T-helper 2 cell treated with Interferon-gamma antibody and Interleukin-4, amounts not matched to agents 5 μg/mL and 100 μg/mL, for 36 hours (primary cell): ENCODE data around the gene ZNF469.
"Not testable (repeated sequence)": the region's sequence is repeated elsewhere in the genome, so short reads cannot be mapped to it uniquely, and the experiment has no call there.

Experiments used
- DNase-seq: peaks from one replicate; pipeline ENCODE4 v3.0.0; 2021; ENCODE audit warnings: low spot score
- H3K27ac Mint-ChIP-seq: one replicate; pipeline ENCODE4 v1.8.0; 2021; ENCODE audit warnings: mild to moderate bottlenecking, mixed read lengths
- H3K27me3 Mint-ChIP-seq: one replicate; pipeline ENCODE4 v1.8.0; 2021; ENCODE audit warnings: low read depth, mixed read lengths
- H3K36me3 Mint-ChIP-seq: one replicate; pipeline ENCODE4 v1.8.0; 2021; ENCODE audit warnings: low read depth, mixed read lengths
- H3K4me1 Mint-ChIP-seq: one replicate; pipeline ENCODE4 v1.8.0; 2021; ENCODE audit warnings: low read depth, mixed read lengths
- H3K4me3 Mint-ChIP-seq: one replicate; pipeline ENCODE4 v1.8.0; 2022; ENCODE audit warnings: mild to moderate bottlenecking, moderate library complexity, mixed read lengths
- H3K9me3 Mint-ChIP-seq: one replicate; pipeline ENCODE4 v1.8.0; 2021; ENCODE audit warnings: mixed read lengths

ZNF469 gene

GRCh38 chr16:88407042-88407420 lies 24.3 kb downstream of the ZNF469 start:
- H3K4me3 Mint-ChIP-seq: no peak overlapping the region
- DNase-seq: no peak
- no peak overlapping the region for H3K27ac Mint-ChIP-seq
- H3K4me1 Mint-ChIP-seq: peaks cover 5% of the 10 kb centered on the region
- H3K9me3 Mint-ChIP-seq: no peaks in the 10 kb centered on the region
- no peaks in the 10 kb centered on the region for H3K36me3 Mint-ChIP-seq
- no peaks in the 10 kb centered on the region for H3K27me3 Mint-ChIP-seq

DNA sequence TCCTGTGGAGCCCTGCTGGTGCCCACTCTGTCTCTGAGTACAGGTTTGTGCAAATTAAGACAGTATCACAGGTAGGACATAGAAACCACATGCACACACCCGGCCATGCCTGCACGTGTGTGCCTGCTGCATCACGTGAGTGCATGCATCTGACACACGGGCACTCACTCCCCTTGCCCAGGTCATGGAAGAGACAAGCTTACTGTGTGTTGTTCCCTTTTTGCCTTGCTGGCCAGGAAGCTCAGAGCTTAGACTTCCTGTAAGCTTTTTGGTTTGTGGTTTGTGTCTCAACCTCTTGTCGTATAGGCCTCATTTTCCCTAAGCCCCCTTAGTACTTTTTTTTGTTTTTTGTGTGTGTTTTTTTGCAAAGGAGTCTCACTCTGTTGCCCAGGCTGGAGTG lies 25.0 kb downstream of the ZNF469 start:
- Mint-ChIP-seq H3K4me1 (peaks cover 5% of the 10 kb centered on the region), H3K36me3 (no peaks in the 10 kb centered on the region), H3K27ac (no peak overlapping the region), H3K9me3 (no peaks in the 10 kb centered on the region), H3K27me3 (no peaks in the 10 kb centered on the region), H3K4me3 (no peak overlapping the region)
- no peak for DNase-seq

DNA sequence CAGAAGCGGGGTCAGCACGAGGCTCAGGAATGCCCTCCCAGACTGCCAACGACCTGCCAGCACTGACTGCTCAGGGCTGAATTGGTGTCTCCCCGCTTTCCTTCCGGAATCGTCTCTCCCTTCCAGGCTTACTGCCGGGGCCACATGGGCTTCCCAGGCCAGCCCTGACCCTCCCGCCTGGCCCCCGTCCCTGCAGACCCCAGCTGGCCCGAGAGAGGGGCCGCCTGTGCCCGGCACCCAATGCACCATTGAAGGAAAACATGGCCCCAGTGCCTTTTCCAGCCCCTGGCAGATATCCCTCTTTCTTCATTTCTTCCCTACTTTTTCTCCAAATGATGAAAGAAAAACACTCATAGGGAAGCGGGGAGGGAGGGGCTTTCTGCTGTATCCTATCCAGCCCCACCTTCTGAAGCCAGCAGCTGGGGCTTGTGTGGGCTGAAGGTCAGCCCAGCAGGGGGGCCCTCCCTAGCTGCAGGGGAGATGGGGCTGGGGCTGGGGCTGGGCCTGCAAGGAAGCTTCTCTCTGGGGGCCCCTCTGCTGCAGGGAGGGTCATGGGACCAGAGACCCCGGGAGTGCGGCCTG lies 25.9 kb downstream of the ZNF469 start:
- H3K4me1 Mint-ChIP-seq: peaks cover 5% of the 10 kb centered on the region
- H3K4me3 Mint-ChIP-seq: no peak overlapping the region
- no peaks in the 10 kb centered on the region for H3K36me3 Mint-ChIP-seq
- no peak overlapping the region for H3K27ac Mint-ChIP-seq
- H3K27me3 Mint-ChIP-seq: no peaks in the 10 kb centered on the region
- H3K9me3 Mint-ChIP-seq: no peaks in the 10 kb centered on the region
- DNase-seq: no peak

DNA sequence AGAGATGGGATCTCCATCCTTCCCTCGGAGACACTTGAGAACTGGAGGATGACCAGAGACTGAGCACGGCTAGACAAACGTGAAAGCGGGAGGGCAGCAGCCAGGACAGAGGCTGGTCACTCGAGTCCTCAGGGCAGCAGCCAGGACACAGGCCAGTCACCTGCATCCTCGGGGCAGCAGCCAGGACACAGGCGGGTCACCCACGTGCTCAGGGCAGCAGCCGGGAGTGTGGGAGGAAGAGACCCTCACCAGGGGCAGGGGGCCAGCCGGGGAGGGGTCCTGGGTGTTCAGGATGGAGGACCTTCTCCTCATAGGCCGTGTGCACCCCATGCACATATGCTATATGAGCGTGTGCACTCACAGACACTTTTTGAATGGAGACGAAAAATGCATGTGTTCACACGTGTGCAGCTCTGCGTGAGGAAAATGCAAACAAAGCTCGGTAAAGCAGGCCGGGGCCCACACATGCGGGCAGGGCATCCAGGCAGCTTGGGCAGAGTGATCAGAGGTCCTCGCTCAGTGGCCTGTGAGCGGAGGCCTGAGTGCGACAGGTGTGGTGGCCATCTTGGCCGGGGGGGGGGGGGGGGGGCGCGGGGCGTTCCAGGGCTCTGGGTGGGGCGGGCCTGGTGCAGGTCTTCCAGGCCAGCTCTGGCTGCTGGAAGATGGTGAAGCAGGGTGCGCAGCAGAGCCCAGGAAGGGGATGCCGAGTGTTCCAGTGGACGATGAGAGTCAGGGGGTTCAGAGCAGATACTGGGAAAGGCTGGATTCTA lies 26.7 kb downstream of the ZNF469 start:
- DNase-seq: no peak
- peaks cover 5% of the 10 kb centered on the region for H3K4me1 Mint-ChIP-seq
- no peaks in the 10 kb centered on the region for H3K9me3 Mint-ChIP-seq
- H3K27ac Mint-ChIP-seq: no peak overlapping the region
- no peak overlapping the region for H3K4me3 Mint-ChIP-seq
- no peaks in the 10 kb centered on the region for H3K27me3 Mint-ChIP-seq
- H3K36me3 Mint-ChIP-seq: no peaks in the 10 kb centered on the region

DNA sequence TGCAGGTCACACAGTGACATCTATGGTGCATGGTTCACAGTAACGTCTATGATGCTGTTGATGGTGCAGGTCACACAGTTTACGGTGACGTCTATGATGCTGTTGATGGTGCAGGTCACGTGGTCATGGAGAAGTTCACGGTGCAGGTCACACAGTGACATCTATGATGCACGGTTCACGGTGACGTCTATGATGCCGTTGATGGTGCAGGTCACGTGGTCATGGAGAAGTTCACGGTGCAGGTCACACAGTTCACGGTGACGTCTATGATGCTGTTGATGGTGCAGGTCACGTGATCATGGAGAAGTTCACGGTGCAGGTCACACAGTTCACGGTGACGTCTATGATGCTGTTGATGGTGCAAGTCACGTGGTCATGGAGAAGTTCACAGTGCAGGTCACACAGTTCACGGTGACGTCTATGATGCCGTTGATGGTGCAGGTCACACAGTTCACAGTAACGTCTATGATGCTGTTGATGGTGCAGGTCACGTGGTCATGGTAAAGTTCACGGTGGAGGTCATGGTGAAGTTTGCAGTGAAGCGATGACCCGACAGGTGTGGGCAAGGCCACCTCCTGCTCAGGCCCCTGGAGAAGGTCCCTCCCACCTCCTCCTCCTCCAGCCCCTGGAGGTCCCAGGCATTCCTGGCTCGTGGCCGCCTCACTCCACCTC lies 27.7 kb downstream of the ZNF469 start:
- H3K4me1 Mint-ChIP-seq, H3K4me3 Mint-ChIP-seq, H3K27me3 Mint-ChIP-seq, DNase-seq, H3K27ac Mint-ChIP-seq, H3K36me3 Mint-ChIP-seq, H3K9me3 Mint-ChIP-seq: not testable (repeated sequence)

DNA sequence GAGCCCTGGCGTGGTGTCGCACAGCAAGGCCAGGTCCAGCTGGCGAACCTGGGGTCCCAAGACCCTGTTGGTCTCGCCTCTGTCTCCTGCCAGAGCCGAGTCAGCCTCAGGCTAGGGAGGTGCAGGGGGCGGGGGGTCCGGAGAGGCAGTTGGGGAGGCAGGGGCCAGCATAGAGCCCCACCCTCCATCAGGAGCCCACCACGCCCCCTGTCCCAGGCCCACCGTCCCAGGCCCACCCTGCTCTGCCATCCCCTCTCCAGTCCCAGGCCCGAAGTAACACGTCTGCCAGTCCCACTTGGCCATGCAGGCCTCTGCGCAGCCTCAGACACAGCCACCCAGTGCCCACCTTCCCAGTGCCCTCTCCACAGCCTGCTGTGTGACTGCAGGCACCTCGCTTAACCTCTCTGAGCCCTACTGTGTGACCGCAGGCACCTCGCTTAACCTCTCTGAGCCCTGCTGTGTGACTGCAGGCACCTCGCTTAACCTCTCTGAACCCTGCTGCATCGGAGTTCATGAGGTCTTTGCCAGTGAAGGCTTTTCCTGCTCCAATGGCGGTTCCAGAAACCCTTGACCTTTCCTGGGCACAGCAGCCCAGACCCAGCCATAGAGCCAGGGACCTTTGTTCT lies 29.3 kb downstream of the ZNF469 start:
- H3K27ac Mint-ChIP-seq: no peak overlapping the region
- peaks cover 5% of the 10 kb centered on the region for H3K4me1 Mint-ChIP-seq
- no peaks in the 10 kb centered on the region for H3K36me3 Mint-ChIP-seq
- no peaks in the 10 kb centered on the region for H3K9me3 Mint-ChIP-seq
- H3K4me3 Mint-ChIP-seq: no peak overlapping the region
- DNase-seq: no peak
- H3K27me3 Mint-ChIP-seq: no peaks in the 10 kb centered on the region

DNA sequence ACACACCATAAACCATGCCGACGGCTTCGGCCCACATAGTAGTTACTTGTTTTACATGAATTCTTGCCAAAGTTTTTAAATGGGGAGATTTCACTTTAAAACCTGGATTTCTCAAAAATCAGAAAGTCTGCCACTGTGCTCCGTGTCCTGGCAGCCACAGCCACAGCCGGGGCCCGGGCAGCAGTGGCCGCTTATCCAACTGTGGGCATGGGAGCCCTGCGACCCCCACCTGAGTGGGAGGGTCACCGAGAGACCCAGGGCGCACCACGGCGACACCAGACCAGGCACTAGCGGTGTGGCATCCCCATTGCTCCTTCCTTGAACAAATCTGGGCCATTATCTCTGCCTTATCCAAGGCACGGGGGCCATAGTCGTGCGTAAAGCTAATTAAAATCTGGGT lies 30.0 kb downstream of the ZNF469 start:
- H3K4me3 Mint-ChIP-seq: no peak overlapping the region
- H3K27me3 Mint-ChIP-seq: no peaks in the 10 kb centered on the region
- DNase-seq: no peak
- no peaks in the 10 kb centered on the region for H3K9me3 Mint-ChIP-seq
- peaks cover 3% of the 10 kb centered on the region for H3K4me1 Mint-ChIP-seq
- no peak overlapping the region for H3K27ac Mint-ChIP-seq
- H3K36me3 Mint-ChIP-seq: no peaks in the 10 kb centered on the region

GRCh38 chr16:88413231-88413630 lies 30.5 kb downstream of the ZNF469 start:
- Mint-ChIP-seq H3K4me3 (no peak overlapping the region), H3K27ac (no peak overlapping the region), H3K27me3 (no peaks in the 10 kb centered on the region), H3K36me3 (no peaks in the 10 kb centered on the region), H3K9me3 (no peaks in the 10 kb centered on the region), H3K4me1 (no peaks in the 10 kb centered on the region)
- no peak for DNase-seq

- DNase-seq: no peak
- no peaks in the 10 kb centered on the region for H3K36me3 Mint-ChIP-seq
- no peaks in the 10 kb centered on the region for H3K9me3 Mint-ChIP-seq
- no peaks in the 10 kb centered on the region for H3K4me1 Mint-ChIP-seq
- no peak overlapping the region for H3K27ac Mint-ChIP-seq
- H3K4me3 Mint-ChIP-seq: no peak overlapping the region
- no peaks in the 10 kb centered on the region for H3K27me3 Mint-ChIP-seq
These were observed 30.9 kb downstream of the ZNF469 start for GRCh38 chr16:88413631-88414030.

- Mint-ChIP-seq H3K27me3 (no peaks in the 10 kb centered on the region), H3K27ac (no peak overlapping the region), H3K4me1 (no peaks in the 10 kb centered on the region), H3K4me3 (no peak overlapping the region), H3K9me3 (no peaks in the 10 kb centered on the region), H3K36me3 (no peaks in the 10 kb centered on the region)
- DNase-seq: no peak
These were observed 32.0 kb downstream of the ZNF469 start for GRCh38 chr16:88414521-88415380.

DNA sequence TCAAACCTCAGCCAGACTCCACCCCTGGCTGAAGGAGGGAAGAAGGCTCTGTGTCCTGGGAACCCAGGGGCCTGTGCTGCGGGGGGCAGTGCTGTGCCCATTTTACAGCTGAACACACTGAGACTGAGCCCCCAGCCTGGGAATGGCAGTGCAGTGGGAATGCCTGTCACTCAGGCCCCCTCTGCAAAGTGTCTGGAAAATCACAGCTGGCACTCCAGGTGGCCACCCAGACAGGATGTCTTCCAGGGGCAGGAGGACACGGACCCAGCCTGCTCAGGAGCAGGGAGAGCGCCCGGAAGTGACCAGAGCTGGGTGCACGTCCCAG lies 32.6 kb downstream of the ZNF469 start:
- no peak overlapping the region for H3K4me3 Mint-ChIP-seq
- H3K27ac Mint-ChIP-seq: no peak overlapping the region
- DNase-seq: no peak
- no peaks in the 10 kb centered on the region for H3K27me3 Mint-ChIP-seq
- H3K9me3 Mint-ChIP-seq: no peaks in the 10 kb centered on the region
- no peaks in the 10 kb centered on the region for H3K4me1 Mint-ChIP-seq
- H3K36me3 Mint-ChIP-seq: no peaks in the 10 kb centered on the region

- DNase-seq: no peak
- Mint-ChIP-seq H3K27me3 (no peaks in the 10 kb centered on the region), H3K9me3 (no peaks in the 10 kb centered on the region), H3K27ac (no peak overlapping the region), H3K4me1 (no peaks in the 10 kb centered on the region), H3K4me3 (no peak overlapping the region), H3K36me3 (no peaks in the 10 kb centered on the region)
These were observed 33.1 kb downstream of the ZNF469 start for GRCh38 chr16:88415713-88416323.

DNA sequence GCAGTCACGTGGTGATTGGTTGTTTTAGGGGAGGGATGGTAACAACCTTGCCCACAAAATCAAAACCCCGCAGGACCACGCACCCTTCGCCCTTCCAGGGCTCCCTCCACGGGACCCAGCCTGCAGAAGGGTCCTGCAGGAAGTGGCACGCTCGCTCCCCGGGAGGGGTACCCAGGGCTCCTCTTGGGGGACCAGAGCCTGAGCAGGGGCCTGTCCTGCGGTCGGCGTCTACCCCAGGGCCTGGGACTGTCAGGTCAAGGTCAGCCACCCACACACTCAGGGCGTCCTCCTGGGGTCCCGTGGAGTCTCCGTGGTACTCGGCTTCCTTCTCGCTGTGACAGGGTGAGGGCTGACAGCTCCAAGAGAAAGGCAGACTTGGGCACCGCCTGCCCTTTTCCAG lies 33.9 kb downstream of the ZNF469 start:
- no peaks in the 10 kb centered on the region for H3K36me3 Mint-ChIP-seq
- H3K27ac Mint-ChIP-seq: no peak overlapping the region
- H3K4me1 Mint-ChIP-seq: no peaks in the 10 kb centered on the region
- DNase-seq: no peak
- no peaks in the 10 kb centered on the region for H3K9me3 Mint-ChIP-seq
- H3K27me3 Mint-ChIP-seq: no peaks in the 10 kb centered on the region
- H3K4me3 Mint-ChIP-seq: no peak overlapping the region
